Measurements from ENCODE around the gene NHLRC1.

Gene NHLRC1

DNA sequence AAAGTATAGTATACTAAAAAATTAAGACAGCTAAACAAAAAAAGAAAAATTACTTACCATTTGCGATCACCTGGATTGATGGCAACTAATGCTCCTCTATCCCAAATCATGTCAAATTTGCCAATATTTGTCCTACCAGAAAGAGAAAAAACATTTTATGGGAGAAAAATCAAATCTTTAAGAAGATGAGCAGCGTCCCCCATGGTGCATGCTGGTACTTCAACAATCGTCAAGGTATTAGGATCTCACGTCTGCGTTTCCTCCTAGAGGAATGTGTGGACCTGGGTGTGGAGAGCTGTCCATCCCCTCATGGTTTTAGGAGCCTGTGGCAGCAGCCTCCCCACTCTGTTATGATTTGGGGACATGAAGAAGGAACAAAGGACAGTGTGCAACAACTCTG lies 16.4 kb upstream of the NHLRC1 start:
- no peak for DNase-seq

DNA sequence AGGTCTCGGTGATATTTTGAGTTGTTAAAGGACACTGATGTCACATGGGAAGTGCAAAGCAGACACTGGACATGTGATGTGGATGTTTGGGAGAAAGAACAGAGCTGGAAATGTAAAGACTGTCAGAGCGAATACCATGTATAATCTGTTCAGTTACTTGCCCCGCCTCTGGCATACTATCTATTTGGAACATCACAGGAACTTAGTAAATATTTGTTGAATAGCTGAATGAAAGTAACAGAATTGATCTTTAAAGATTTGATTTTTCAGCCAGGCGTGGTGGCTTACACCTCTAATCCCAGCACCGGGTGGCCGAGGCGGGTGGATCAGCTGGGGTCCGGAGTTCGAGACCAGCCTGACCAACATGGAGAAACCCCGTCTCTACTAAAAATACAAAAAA lies 13.8 kb upstream of the NHLRC1 start:
- no peak for DNase-seq

DNA sequence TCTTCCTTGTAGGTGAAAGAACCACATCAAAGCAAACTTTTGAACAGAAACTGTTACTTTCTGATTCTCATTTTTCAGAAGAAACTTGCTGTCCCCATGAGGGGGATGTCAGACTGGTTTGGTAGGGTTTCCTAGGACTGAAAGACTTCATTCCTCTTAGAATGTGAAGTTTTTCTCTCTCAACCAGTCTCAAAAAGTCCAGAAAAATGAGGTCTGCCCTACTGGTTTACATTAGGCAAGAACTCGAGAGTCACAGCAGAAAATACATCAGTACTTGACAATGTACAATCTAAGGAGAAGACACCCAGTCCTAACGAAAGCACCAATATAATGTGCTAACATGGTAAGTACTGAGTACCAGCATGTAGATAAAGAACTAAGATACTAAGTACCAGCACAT lies 12.7 kb upstream of the NHLRC1 start:
- DNase-seq, result no peak

DNA sequence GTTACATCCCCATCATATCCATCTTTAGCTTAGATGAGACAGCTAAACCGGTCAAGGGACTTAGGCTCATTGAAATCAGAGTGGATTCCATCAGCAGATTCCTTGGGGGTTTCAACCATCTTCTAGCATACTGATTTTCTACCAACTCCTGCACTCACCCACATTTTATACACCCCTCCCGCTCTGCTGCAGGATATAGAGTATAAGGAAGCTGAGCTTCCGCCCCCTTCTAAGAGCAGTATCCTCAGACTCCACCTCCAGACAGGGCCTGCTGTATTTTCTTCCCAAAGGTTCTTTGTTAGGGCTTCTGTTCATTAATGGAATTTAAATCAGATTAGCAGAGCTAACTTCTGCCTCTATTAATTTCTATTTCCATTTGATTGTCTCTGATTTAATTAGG lies 9.9 kb upstream of the NHLRC1 start:
- DNase-seq, result no peak

DNA sequence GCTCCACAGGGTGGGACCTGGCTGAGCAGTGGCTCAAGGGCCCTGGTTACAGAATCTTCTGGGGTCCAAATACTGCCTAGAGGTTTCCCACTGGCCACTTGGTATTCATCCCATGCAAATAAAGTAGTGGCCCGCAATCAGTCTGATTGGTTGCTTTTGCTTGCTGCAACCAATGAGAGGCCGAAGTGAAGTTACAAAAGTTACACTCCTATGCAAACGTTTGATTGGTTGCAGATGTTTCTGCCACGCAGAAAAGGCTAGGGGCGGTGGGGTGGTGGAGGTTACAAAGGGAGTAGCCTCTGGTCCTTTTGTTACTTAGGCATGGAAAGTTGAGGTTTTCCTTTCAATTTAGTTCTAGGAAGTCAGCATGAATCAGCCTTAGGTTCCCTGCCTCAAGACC lies 3.6 kb upstream of the NHLRC1 start:
- DNase-seq, result no peak

DNA sequence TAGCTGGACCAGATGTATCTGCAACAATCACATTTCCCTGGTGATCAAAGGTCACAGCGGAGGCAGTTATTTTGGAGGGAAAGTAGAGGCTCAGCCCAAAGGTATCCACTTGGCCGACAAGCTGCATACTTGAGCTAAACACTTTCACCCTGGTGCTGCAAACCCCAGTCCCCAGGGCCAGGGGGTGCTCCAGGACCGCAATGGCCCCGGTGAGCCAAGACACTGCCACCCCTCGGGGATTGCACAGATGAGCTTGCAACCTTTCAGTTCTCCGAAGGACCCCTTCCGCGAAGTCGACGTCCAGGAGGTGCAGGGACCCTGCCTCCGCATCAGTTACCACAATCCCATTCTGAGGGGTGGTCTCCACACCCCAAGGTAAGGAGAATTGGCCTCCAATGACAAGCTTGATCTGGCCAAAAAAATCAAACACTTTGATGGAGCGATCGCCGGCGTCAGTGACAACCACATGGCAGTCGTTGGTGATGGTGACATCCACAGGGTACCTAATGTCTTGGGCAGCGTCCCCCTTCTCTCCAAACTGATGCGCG lies 823 bp downstream of the NHLRC1 start:
- DNase-seq, result no peak

DNA sequence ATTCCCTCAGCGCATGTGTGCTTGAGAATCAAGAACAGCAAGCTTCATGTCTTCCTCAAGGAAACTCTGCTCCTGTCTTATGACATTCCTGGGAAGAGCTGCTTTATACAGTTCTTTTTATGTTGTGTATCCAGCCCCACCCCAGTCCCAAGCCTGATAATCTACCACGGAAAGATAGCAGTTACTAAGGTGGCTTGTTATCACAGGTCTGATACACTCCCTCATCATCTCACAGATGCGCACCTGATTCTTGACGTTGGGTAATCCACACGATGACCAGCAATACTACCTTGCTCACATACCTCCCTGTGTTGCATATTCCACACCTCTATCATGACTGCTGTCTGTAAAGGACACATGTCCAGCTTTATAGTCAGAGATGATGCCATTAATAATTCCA lies 3.2 kb downstream of the NHLRC1 start:
- no peak for DNase-seq

DNA sequence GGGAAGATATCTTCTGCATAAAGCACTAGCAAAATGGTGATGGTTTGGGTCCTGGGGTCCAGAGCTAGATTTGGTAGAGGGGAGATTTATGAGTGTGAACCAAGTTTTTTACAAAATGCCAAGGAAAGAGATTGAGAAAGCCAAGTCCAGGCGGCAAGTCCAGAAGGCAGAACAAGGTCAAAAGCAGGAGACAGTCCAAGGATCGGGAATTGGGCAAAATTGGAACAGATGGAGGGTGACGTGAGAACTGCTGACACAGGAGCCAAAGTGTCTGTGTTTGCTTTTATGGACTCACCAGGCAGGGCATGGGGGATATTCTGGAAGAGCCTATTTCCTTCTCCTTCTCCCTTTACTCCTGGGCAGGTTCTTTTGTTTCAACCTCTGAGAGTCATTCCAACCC lies 4.1 kb downstream of the NHLRC1 start:
- no peak for DNase-seq

DNA sequence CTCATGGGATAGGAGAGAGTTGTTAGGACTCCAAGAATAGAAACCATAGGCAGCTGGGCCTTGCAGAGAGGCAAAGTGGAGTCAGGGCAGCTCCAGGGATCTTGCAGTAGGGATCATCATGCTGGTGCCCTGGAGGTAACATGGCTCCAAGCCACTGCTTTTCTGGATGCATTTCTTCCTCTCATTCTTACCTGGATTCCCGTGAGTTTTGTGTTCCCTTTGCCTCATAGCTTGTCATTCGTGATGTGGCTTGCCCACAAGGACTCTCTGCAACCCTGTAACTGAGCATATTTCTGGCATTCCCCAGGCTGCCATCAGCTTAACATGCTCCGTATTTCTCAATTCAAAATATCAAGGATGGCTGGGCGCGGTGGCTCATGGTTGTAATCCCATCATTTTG lies 5.3 kb downstream of the NHLRC1 start:
- no peak for DNase-seq

DNA sequence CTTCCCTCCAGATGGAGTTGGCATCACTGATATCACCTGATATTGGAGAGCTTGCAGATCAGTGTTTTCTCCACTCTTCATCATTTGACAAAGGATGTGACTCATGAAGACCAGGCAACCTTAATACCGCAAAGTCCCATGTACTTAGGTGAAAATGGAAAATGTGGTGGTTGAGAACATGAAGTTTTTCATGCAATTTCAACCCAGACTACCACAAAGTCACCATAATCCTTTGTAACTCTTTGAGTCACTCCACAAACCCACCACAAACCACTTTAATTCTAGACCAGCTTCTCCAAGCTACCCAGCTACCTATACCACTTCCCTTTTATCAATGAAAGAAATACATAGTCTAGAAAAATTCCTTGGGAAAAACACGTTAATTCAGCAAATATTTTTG lies 7.1 kb downstream of the NHLRC1 start:
- DNase-seq, result no peak

DNA sequence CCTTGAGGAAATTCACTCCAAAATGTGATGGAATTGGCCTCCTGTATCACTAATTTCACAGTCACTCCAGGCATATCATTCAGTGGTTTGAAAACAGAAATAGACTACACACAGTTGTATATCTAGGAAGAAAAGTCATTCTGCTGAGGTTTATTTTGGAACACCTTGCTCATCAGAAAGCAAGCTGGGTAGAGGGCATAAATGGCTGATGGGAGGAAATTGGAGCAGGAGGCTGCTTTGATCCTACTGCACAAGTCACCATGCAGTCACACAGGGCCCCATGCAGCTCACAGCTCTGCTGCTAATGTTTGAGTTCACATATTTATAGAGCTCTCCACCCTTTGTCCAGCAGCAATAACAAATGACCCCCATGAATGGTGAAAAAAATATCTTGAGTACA lies 12.3 kb downstream of the NHLRC1 start:
- DNase-seq, result no peak

DNA sequence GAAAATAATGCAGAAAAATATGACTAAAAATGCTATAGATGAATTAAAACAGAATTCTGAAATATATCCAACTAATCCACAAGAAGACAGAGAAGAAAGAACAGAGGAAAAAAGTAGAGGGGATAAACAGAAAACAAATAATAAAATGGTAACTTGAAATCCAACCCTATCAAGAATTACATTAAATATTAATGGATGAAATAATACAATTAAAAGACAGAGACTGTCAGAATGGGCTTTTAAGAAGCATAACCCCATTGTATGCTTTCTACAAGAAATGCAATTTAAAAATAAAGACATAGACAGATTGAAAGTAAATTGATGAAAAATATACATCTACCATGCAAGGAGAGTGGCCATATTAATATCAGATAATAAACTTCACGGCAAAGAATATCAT lies 15.4 kb downstream of the NHLRC1 start:
- no peak for DNase-seq

DNA sequence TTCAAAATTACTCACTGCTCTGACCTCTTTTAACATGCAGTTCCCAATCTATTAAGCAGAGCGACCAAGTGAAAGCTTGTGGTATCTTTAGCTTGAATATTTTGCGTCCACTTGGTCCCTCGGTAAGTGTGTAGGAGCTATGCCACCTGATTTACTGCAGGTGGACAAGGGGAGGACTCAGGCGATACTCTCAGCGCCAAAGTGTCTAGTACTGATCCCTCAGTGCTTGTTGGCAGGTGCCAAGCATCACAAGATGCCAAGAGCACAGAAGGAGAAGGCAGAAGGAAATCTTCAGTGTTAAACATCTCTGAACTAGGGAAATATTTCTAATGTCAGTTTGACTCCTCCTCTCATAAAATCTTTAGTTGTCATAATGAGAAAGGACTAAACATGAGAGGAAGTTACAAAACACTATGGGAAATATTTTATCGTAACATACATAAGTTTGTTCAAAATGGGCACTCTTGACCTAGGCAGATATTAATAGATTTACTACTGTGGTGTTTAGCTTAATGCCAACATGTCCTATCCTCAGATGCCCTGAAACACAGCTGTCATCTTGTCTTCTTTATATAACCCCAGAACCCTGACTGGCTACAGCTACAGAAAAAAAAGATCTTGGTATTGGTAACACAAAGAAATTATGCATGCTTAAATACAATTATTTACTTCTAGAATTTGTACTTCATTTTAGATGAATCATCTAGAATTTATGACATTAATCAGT lies 19.5 kb downstream of the NHLRC1 start:
- no peak for DNase-seq

DNA sequence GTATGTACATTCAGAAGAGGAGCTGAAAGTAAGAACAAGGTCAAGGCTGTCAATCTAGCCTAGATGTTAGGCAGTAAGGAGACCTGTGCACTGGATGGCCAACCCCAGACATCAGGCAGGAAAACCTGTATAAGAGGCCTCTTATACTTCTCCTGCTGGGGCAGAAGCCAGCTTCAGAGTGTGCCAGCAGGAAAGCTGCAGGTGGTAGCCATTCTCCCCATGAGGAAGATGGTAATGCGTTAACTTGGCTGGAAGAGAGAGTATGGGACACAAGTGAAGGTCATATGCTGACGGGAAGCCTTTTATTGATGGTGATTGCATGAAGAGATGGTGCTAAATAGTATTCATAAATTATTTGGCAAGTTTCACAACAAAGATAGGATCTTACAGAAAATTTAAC lies 20.6 kb downstream of the NHLRC1 start:
- peak; percentile 18 for DNase-seq

DNA sequence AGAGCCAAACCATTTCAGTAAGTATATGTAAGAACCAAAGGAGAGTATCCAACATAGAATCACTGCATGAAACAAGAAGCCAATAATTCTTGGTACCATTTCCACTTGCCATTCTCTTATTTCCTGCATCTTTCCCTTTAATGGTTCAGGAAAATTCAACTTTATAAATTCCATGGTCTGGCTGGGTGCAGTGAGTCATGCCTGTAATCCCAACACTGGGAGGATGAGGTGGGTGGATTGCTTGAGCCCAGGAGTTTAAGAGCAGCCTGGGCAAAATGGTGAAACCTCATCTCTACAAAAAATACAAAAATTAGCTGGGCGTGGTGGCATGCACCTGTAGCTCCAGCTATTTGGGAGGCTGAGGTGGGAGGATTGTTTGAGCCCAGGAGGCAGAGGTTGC lies 21.2 kb downstream of the NHLRC1 start:
- DNase-seq, result no peak

DNA sequence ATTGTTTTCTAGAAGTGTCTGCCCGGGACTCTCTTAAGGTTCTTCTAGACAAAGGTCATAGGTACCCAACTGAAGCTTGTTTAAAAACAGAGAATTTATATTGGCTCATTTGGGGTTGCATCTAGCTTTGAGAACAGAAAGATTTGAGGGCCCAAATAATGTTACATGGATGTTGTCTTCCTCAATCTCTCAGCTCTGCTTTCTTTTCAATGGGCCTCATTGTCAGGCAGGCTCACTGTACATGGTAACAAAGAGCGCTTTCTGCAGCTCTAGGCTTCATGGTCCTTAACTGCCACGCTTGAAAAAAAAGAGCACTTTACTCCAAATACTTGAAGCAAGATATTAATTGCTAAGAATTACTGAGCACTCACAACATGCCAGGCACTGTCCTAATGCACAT lies 22.2 kb downstream of the NHLRC1 start:
- no peak for DNase-seq

DNA sequence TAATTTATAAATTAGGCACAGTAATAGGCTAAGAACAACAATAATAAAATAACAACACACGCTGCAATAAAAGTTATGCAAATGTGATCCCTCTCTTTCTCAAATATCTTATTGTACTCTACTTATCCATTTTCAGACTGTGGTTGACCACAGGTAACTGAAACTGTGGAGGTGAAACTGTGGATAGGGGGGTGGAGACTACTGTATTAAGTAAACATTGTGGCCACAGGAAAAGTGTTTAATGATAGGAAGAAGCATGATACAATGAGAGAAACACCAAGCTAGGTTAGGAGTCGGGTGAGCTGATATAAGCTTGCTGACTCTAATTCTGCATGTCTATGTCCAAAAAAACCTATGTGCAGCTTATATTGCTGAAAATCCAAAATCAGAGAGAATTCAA lies 23.0 kb downstream of the NHLRC1 start:
- DNase-seq, result no peak

DNA sequence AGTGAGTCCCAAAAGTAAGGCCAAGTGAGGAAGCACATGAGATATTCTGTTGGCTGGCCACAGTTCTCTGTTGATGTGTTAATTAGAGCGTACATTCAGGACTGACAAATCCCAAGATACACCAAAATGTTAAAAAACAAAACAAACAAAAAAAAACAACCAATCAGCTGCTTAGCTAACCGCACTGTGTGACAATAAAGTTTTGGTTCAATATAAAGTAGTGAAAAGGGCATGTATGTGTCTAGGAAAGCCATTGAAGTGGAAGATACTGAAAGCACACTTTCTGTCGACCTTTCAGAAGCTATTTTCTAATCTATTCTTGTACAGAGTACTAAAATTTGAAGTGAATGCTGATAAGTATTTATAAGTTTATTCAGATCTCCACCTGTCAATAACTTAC lies 26.1 kb downstream of the NHLRC1 start:
- no peak for DNase-seq

DNA sequence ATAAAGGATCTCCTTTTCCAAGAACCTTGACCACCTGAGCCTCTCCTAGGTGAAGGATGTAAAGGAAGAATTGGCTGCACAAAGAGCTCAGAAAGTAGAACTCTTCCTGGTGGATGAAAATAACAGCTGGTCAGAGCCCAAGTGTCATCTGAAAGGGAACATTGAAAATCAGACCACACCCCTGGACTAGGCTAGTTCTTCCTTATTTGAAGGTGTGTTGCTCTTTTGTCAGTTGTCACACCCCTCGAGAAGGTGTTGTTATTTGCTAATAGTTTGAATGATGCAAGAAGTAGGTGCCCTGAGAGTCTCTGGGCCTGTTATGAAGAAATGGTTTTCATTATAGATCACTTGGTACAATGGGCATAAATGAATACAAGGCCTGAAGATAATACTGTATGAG lies 31.1 kb downstream of the NHLRC1 start:
- DNase-seq, result no peak

DNA sequence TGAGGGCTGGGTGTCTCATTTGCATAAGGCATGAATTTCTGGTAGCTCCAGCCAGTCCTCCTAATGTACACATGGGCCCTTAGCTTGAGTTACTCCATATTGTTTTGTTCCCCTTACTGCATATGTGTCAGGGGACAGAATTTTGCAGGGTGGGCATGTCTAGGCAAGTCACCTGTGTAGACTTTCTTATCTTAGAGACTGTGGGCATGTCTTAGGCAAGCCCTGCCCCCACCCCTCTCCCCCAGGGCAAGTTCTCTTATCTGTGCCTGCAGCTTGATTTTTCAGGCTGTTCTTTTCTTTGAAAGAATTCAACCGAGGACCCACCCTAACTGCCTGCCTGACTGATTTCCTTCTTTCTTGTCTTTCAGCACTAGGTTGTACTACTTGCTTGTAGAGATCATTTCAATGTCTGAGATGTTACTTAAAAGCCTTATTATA lies 32.1 kb downstream of the NHLRC1 start:
- DNase-seq, result no peak

DNA sequence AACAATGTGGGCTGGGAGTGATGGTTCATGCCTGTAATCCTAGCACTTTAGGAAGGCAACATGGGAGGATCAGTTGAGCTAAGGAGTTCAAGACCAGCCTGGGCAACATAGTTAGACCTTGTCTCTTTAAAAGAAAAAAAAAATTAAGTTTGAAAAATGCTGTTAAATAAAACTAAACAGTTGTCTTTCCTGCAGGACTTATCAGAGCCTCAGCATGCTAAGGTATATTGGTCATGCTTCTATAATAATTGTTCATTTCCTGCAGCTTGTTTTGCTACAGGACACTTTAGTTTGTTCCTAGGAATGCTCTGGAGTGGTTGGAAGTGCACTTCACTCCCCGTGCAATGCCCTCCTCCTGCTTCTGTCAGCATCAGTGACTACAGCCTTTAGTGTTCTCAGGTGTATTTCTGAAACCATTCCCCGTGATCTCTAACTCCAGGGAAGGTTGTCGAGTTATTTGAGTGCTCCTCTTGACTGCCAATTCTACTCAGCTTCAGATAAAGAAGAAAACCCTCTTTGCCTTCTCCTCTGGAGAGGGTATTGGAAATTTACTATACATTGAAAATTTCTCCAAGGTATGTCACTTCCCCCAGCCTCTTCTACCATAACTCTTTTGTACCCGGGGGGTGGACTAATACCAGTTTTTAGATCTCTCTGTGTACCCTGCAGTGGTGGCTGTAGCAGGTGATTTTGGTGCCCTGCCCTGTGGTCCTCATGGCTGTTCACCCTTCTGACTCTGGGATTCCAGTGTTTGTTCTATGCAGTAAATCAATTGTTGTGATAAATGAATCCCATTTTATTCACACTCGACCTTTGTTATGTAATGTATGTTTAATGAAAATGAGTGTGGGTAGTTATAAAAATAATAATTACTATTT lies 33.8 kb downstream of the NHLRC1 start:
- DNase-seq, result peak; percentile 13

DNA sequence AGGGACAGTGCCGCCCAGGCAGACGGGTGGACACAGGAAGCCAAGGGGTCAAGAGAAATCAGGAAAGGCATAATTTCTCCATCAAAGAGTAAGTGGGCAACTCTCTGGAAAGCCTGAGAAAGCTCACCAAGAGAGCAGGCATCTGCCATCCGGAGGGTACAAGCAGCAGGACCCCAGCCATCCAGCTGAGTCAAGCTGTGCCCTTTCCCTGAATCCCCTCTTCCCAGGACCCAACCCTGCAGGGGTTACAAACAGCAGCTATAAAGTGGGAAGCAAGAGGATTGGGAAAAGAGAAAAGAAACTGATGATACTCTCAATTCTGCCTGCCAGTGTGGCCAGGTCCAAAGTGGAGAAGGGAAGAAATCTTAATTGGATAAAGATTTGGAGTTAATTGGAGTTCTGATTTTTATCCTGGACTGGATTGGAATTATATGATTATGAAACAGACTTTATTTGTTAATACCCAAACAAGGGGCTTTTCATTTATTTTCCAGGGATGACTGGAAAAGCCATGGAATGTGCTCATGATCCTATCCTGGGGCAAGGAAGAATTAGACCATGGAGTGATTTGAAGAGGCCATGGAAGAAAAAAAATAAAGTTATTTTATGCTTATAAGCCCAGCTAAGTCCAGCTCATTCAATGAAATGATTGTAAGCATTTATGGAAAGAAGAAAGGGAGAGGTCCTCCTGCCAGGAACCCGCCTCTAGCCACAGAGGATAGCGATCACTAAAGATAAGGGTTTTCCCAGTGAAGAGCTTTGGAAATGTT lies 34.9 kb downstream of the NHLRC1 start:
- DNase-seq, result no peak

DNA sequence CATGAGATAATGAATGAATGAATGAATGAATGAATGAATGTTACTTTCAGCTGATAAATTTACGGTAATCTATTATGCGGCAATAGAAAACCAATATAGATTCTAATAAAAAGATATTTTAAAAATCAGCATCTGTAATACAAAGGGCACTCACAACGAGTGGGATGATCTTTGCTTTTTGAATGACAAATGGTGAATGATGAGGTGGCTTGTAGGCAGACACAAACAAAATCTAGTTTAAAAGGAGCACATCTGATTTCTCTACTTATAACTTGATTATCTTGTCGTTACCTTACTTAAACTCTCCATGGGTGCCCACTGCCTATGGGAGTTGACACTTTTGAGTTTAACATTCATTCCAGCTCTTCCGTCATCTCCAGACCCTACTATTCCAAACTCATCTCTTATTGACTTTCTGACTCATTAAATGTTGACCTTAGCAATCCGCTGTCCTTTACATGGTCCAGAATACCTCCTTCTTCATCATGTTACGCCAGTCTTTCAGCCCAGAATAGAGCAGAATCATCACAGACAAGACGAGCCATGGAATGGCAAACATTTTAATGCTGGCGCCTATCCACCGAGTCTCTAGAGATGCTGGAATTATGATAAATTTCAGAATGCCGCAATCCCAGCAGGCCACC lies 41.3 kb downstream of the NHLRC1 start:
- no peak for DNase-seq
